ENCODE measurements around the gene PEX11G. TPM values are rescaled to one million over a fixed set of nuclear protein-coding genes. Genes with fewer than 3 reads are reported as not detected.

Gene PEX11G
- total RNA-seq, 1 donor, result 2.9 TPM

DNA sequence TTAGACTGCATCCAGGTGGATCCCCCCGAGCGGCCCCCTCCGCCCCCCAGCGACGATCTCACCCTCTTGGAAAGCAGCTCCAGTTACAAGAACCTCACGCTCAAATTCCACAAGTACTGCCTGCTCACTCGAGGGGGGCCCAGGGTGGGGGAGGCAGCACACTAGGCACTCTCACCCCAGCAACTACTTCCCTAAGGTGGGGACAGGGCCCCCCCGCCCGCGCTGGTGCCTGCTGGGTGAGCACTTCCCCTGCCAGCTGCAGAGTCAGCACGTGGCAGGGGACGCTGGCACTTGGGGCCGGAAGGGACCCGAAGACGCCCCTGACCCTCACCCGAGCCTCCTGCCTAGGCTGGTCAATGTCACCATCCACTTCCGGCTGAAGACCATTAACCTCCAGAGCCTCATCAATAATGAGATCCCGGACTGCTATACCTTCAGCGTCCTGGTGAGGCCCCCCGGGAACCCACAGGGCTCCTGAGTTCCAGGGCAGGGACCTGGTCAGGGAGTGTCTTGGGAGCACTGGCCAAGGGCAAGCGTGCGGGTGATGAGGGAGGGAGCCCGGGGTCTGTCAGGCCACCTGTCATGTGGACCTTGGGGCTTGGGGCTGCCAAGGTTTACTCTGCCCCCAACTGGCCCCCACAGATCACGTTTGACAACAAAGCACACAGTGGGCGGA is 38.8 kb upstream of the PEX11G start:
- Histone ChIP-seq H2AFZ (ENCODE audit: low read length) (no peak overlapping the region), H3K4me3 (ENCODE audit: insufficient read depth, low read length) (no peak overlapping the region), H4K20me1 (ENCODE audit: insufficient read depth, low read length) (no peaks in the 10 kb centered on the region), H3K79me2 (ENCODE audit: insufficient read depth, low read length) (peaks cover 8% of the 10 kb centered on the region), H3K4me2 (ENCODE audit: insufficient read depth, low read length) (no peak overlapping the region), H3K27me3 (ENCODE audit: insufficient read depth, low read length) (no peaks in the 10 kb centered on the region), H3K27ac (ENCODE audit: low read depth, low read length) (no peak overlapping the region), H3K4me1 (ENCODE audit: insufficient read depth, low read length) (peaks cover 7% of the 10 kb centered on the region), H3K9me3 (ENCODE audit: low read depth, low read length) (no peaks in the 10 kb centered on the region), H3K36me3 (ENCODE audit: insufficient read depth, low read length) (peaks cover 5% of the 10 kb centered on the region)
- no peak for TF ChIP-seq CTCF (IDR thresholded peaks at IDR 0.05; ENCODE audit: extremely low read depth, low read depth, low read length)
- DNase-seq (ENCODE audit: insufficient read length, low spot score, missing footprints), result no peak

DNA sequence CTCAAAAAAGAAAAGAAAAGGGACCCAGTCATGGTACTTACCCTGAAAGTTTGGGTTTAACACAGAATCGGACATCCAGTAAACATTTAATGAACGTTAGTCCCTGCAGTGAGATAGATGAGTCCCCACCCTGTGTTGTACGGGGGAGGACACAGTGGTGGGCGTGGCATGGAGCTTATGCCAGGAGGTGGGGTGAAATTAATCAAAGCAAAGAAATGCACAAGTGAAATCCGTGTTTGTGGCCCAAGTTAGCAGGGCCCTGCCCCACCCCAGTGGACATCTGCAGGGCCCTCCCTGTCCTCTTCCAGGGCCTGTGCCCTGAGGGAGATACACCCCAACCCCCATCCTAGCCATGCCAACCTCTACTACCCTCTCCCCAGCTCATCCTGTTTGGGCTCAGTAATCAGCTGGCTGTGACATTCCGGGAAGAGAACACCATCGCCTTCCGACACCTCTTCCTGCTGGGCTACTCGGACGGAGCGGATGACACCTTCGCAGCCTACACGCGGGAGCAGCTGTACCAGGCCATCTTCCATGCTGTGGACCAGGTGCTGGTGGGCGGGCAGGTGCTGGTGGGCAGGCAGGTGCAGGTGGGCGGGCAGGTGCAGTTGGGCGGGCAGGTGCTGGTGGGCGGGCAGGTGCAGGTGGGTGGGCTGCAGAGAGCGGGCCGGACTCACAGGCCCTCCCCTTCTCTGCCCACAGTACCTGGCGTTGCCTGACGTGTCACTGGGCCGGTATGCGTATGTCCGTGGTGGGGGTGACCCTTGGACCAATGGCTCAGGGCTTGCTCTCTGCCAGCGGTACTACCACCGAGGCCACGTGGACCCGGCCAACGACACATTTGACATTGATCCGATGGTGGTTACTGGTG is 37.5 kb upstream of the PEX11G start:
- no peak for TF ChIP-seq CTCF (IDR thresholded peaks at IDR 0.05; ENCODE audit: extremely low read depth, low read depth, low read length)
- no peak for DNase-seq (ENCODE audit: insufficient read length, low spot score, missing footprints)
- Histone ChIP-seq H3K27ac (ENCODE audit: low read depth, low read length) (no peak overlapping the region), H2AFZ (ENCODE audit: low read length) (no peak overlapping the region), H3K9me3 (ENCODE audit: low read depth, low read length) (no peaks in the 10 kb centered on the region), H3K36me3 (ENCODE audit: insufficient read depth, low read length) (peaks cover 5% of the 10 kb centered on the region), H4K20me1 (ENCODE audit: insufficient read depth, low read length) (no peaks in the 10 kb centered on the region), H3K4me1 (ENCODE audit: insufficient read depth, low read length) (peaks cover 12% of the 10 kb centered on the region), H3K4me2 (ENCODE audit: insufficient read depth, low read length) (no peak overlapping the region), H3K27me3 (ENCODE audit: insufficient read depth, low read length) (no peaks in the 10 kb centered on the region), H3K4me3 (ENCODE audit: insufficient read depth, low read length) (no peak overlapping the region), H3K79me2 (ENCODE audit: insufficient read depth, low read length) (peaks cover 8% of the 10 kb centered on the region)

- DNase-seq (ENCODE audit: insufficient read length, low spot score, missing footprints), result no peak
- H2AFZ ChIP-seq (ENCODE audit: low read length), result no peak overlapping the region
These were observed 36.3 kb upstream of the PEX11G start for GRCh38 chr19:7524992-7525739.

More at GRCh38 chr19:7524992-7525739, 36.3 kb upstream of the PEX11G start:
- peaks cover 3% of the 10 kb centered on the region for H3K36me3 ChIP-seq (ENCODE audit: insufficient read depth, low read length)
- no peaks in the 10 kb centered on the region for H3K9me3 ChIP-seq (ENCODE audit: low read depth, low read length)
- H3K4me3 ChIP-seq (ENCODE audit: insufficient read depth, low read length), result no peak overlapping the region
- no peaks in the 10 kb centered on the region for H4K20me1 ChIP-seq (ENCODE audit: insufficient read depth, low read length)
- H3K4me2 ChIP-seq (ENCODE audit: insufficient read depth, low read length), result no peak overlapping the region
- H3K27ac ChIP-seq (ENCODE audit: low read depth, low read length), result no peak overlapping the region
- no peaks in the 10 kb centered on the region for H3K27me3 ChIP-seq (ENCODE audit: insufficient read depth, low read length)
- H3K4me1 ChIP-seq (ENCODE audit: insufficient read depth, low read length), result peaks cover 12% of the 10 kb centered on the region
- peaks cover 8% of the 10 kb centered on the region for H3K79me2 ChIP-seq (ENCODE audit: insufficient read depth, low read length)
- TF ChIP-seq CTCF (IDR thresholded peaks at IDR 0.05; ENCODE audit: extremely low read depth, low read depth, low read length), result no peak

Data from osteoblast (primary cell).